Hepatocyte (in vitro differentiated cells): ENCODE results near the gene PCDH9. TPM values are rescaled to one million over a fixed set of nuclear protein-coding genes. Genes with fewer than 3 reads are reported as not detected.

Experiments
- DNase-seq: peaks from one replicate; pipeline ENCODE4 v3.0.0-alpha.2; 2016; ENCODE audit warnings: low spot score
- H2AFZ ChIP-seq: fragments of 200-600 bp; sonication (generic); 2 replicates; pipeline ENCODE4 v1.6.0; 2016; ENCODE audit warnings: antibody characterized with exemption, mild to moderate bottlenecking
- H3K27ac ChIP-seq: fragments of 200-600 bp; sonication (generic); 2 replicates; pipeline ENCODE4 v1.5.1; 2016; ENCODE audit warnings: mild to moderate bottlenecking
- H3K27me3 ChIP-seq: fragments of 200-600 bp; sonication (generic); 2 replicates; pipeline ENCODE4 v1.6.1; 2016
- H3K36me3 ChIP-seq: fragments of 200-600 bp; sonication (generic); replicated peaks from 2 replicates; pipeline ENCODE4 v1.5.1; 2016; ENCODE audit warnings: low read depth; ENCODE audit not compliant: insufficient read depth
- H3K4me1 ChIP-seq: fragments of 200-600 bp; sonication (generic); 2 replicates; pipeline ENCODE4 v1.5.1; 2016; ENCODE audit warnings: mild to moderate bottlenecking, moderate library complexity; ENCODE audit not compliant: insufficient read depth
- H3K4me2 ChIP-seq: fragments of 200-600 bp; sonication (generic); 2 replicates; pipeline ENCODE4 v1.6.0; 2016
- H3K4me3 ChIP-seq: fragments of 200-600 bp; sonication (generic); 2 replicates; pipeline ENCODE4 v1.5.1; 2016; ENCODE audit warnings: mild to moderate bottlenecking
- H3K79me2 ChIP-seq: fragments of 200-600 bp; sonication (generic); 2 replicates; pipeline ENCODE4 v1.6.0; 2017; ENCODE audit warnings: mild to moderate bottlenecking
- H3K9me2 ChIP-seq: fragments of 200-600 bp; sonication (generic); replicated peaks from 2 replicates; pipeline ENCODE4 v1.6.0; 2017; ENCODE audit warnings: mild to moderate bottlenecking; ENCODE audit not compliant: insufficient read depth
- H3K9me3 ChIP-seq: fragments of 200-600 bp; sonication (generic); 2 replicates; pipeline ENCODE4 v1.5.1; 2016; ENCODE audit warnings: low read depth, mild to moderate bottlenecking
- H4K20me1 ChIP-seq: fragments of 200-600 bp; sonication (generic); 2 replicates; pipeline ENCODE4 v1.6.0; 2016; ENCODE audit warnings: mild to moderate bottlenecking; ENCODE audit not compliant: insufficient read depth, poor library complexity, severe bottlenecking
- EZH2 ChIP-seq: fragments of 200-600 bp; sonication (generic); IDR thresholded peaks from 2 replicates; pipeline ENCODE4 v1.6.1; 2016; ENCODE audit warnings: antibody characterized with exemption, mild to moderate bottlenecking, borderline replicate concordance
- EZH2phosphoT487 ChIP-seq: fragments of 200-600 bp; sonication (generic); IDR thresholded peaks from one replicate; pipeline ENCODE4 v1.6.1; 2018; ENCODE audit warnings: antibody characterized with exemption, mild to moderate bottlenecking, low read depth, moderate library complexity; ENCODE audit not compliant: unreplicated experiment, severe bottlenecking
- WGBS: methylation state at CpG from one replicate; pipeline ENCODE4 v1.1.6; 2016; ENCODE audit warnings: low lambda C conversion rate; ENCODE audit errors: missing lambda C conversion rate; 5-methylcytosine and 5-hydroxymethylcytosine counted together
- polyA plus RNA-seq: library from polyadenylated mRNA; unstranded; fragments of >200 nt; fragmentation: Nextera tagmentation; extraction: Ambion mirVana; gene quantifications from 2 replicates; pipeline ENCODE4 v1.2.1, GENCODE V29; 2016
- total RNA-seq: library from RNA; depleted of rRNA; stranded (reverse); fragments of >200 nt; gene quantifications from 2 replicates; pipeline ENCODE4 v1.2.3, GENCODE V29; 2014
- TF ChIP-seq, protein P1 (sequence below): fragments of 200-600 bp; sonication (generic); IDR thresholded peaks from 2 replicates; pipeline ENCODE4 v1.5.1; 2016; ENCODE audit warnings: antibody characterized with exemption, mild to moderate bottlenecking; ENCODE audit not compliant: poor library complexity

Gene PCDH9
- total and polyA plus RNA-seq, 2 experiments from 2014 or later: 6.9 to 15.0 TPM

DNA sequence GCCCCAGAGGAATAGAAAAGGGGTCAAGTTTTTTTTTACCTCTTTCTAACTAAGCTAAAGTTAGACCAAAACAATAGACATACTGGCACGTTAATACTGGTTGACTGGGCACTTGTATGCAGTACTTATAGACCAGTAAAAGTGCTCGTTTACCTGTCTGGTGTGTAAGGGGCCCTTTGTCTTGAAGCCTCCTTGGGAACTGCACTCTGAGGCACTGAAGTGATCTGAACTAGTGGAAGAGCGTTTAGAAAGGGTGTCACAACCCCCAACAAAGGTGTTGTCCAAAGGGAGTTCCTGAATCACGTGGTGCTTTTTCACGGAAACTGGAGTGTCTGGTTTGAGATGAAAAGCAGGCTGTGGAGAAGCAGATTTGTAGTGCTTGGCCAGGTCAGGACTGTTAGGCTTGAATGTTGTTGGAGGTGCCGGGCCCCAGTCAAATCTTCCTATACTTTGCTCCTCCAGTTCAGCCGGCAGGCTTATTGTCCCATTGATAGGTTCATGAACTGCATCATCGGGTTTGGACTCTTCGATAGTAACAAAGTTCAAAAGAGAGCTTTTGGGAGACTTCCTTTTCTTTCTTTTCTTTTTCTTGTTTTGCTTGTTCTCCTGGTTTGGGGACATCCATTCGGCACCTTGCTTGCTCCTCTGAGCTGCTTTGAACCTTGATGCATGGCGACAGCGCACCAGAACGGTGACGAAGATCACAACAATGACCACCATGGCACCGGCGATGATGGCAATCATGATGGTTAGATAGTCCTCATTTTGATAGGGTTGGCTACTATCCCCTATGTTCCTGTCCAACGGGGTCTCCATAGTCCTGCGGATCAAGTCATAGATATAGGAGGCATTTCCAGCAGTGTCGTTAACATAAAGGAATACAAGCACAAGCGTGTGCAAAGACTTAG is 4.6 kb downstream of the PCDH9 start:
- H3K4me3 ChIP-seq: no peak overlapping the region
- peak overlapping the region; percentile 71 for H3K4me2 ChIP-seq
- H3K9me2 ChIP-seq: no peaks in the 10 kb centered on the region
- no peaks in the 10 kb centered on the region for H3K4me1 ChIP-seq
- H3K27ac ChIP-seq: no peak overlapping the region
- WGBS: 83% methylated on average over 20 of the region's 20 CpGs
- no peaks in the 10 kb centered on the region for H3K9me3 ChIP-seq
- H3K36me3 ChIP-seq: no peaks in the 10 kb centered on the region
- no peak overlapping the region for H2AFZ ChIP-seq
- TF ChIP-seq, protein P1, sequence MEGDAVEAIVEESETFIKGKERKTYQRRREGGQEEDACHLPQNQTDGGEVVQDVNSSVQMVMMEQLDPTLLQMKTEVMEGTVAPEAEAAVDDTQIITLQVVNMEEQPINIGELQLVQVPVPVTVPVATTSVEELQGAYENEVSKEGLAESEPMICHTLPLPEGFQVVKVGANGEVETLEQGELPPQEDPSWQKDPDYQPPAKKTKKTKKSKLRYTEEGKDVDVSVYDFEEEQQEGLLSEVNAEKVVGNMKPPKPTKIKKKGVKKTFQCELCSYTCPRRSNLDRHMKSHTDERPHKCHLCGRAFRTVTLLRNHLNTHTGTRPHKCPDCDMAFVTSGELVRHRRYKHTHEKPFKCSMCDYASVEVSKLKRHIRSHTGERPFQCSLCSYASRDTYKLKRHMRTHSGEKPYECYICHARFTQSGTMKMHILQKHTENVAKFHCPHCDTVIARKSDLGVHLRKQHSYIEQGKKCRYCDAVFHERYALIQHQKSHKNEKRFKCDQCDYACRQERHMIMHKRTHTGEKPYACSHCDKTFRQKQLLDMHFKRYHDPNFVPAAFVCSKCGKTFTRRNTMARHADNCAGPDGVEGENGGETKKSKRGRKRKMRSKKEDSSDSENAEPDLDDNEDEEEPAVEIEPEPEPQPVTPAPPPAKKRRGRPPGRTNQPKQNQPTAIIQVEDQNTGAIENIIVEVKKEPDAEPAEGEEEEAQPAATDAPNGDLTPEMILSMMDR: no peak
- TF ChIP-seq EZH2phosphoT487 (no peak), EZH2 (no peak)
- no peak for DNase-seq
- peaks cover 4% of the 10 kb centered on the region for H3K27me3 ChIP-seq
- H4K20me1 ChIP-seq: no peaks in the 10 kb centered on the region
- H3K79me2 ChIP-seq: peaks cover 20% of the 10 kb centered on the region

DNA sequence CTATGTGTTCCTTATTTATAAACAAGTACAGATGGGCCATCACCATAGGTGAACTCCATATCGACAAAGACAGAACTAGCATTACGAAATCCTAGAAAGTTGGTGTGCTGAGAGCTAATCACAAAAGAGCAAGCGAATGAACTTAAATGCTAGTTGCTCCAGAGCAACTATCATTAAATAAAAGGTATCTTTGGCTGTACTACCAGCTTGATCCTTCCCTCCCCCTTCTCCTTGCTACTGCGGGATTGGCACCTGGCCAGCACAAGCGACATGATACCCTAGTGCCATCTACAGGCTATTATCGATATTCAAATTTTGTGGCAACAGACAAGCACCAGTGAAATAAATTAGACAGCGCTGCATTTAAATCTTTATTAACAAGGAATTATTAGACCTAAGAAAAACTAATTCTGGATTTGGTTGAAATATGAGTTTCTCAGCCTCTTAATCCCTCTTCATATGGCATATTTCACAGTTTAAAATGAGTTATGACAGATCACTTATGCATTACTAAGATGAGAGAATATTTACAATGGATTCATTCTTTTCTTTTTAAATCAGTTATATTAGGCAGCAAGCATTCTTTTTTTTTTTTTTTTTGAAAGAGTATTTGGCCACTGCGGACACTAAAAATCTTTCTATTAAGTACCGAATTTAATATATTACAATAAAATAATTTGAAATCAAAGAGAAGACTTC is 5.8 kb downstream of the PCDH9 start:
- H3K79me2 ChIP-seq: peaks cover 19% of the 10 kb centered on the region
- TF ChIP-seq EZH2phosphoT487: no peak
- TF ChIP-seq, protein P1: peak; percentile 75
- H3K4me3 ChIP-seq: peak overlapping the region; percentile 16
- no peaks in the 10 kb centered on the region for H4K20me1 ChIP-seq
- H3K4me2 ChIP-seq: peak overlapping the region; percentile 71
- H3K9me2 ChIP-seq: no peaks in the 10 kb centered on the region
- H2AFZ ChIP-seq: no peak overlapping the region
- DNase-seq: peak; percentile 91
- peak overlapping the region; percentile 16 for H3K27ac ChIP-seq
- H3K27me3 ChIP-seq: peaks cover 4% of the 10 kb centered on the region
- WGBS: 30% methylated on average over 9 of the region's 9 CpGs
- no peaks in the 10 kb centered on the region for H3K4me1 ChIP-seq
- H3K9me3 ChIP-seq: no peaks in the 10 kb centered on the region
- H3K36me3 ChIP-seq: no peaks in the 10 kb centered on the region

DNA sequence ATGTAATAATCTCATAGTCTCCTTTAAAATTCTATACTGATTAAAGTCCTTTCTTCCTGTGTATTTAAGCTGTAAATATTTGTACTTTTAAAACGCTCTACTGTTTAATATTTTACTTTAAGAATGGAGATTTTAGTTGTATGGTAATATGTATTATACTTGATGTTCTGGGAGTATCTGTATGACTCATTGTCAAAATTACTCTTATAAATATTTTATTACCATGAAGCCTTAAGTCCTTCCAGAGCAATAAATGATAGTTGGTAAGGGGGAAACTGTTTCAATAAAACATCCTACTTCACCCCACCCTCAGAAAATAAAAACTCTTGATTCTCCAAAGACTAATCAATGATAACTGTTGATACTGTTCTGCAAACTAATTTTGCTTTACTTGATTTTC is 6.4 kb downstream of the PCDH9 start:
- Histone ChIP-seq H3K9me3 (no peaks in the 10 kb centered on the region), H3K4me2 (peak overlapping the region; percentile 71), H3K9me2 (no peaks in the 10 kb centered on the region), H3K27me3 (peaks cover 3% of the 10 kb centered on the region), H4K20me1 (no peaks in the 10 kb centered on the region), H3K79me2 (peaks cover 14% of the 10 kb centered on the region), H3K27ac (peak overlapping the region; percentile 16), H3K4me3 (peak overlapping the region; percentile 16), H3K4me1 (no peaks in the 10 kb centered on the region), H3K36me3 (no peaks in the 10 kb centered on the region), H2AFZ (no peak overlapping the region)
- no peak for DNase-seq
- no peak for TF ChIP-seq EZH2
- TF ChIP-seq, protein P1: no peak
- no peak for TF ChIP-seq EZH2phosphoT487
- 14% methylated on average over 1 of the region's 1 CpG for WGBS
